Measurements from ENCODE around the gene HRH4.

HRH4 gene

GRCh38 chr18:24426398-24427294 is 33.8 kb upstream of the HRH4 start, which contains the start of gene IMPACT:
TSS of gene IMPACT (plus strand) at chr18:24426670. CDS start at chr18:24426757, 87 bp downstream.
- peak; percentile 80 for DNase-seq (ENCODE audit: low spot score)
- H3K4me3 ChIP-seq, result peak within 1 kb of the TSS; percentile 84
- TF ChIP-seq, protein P1, sequence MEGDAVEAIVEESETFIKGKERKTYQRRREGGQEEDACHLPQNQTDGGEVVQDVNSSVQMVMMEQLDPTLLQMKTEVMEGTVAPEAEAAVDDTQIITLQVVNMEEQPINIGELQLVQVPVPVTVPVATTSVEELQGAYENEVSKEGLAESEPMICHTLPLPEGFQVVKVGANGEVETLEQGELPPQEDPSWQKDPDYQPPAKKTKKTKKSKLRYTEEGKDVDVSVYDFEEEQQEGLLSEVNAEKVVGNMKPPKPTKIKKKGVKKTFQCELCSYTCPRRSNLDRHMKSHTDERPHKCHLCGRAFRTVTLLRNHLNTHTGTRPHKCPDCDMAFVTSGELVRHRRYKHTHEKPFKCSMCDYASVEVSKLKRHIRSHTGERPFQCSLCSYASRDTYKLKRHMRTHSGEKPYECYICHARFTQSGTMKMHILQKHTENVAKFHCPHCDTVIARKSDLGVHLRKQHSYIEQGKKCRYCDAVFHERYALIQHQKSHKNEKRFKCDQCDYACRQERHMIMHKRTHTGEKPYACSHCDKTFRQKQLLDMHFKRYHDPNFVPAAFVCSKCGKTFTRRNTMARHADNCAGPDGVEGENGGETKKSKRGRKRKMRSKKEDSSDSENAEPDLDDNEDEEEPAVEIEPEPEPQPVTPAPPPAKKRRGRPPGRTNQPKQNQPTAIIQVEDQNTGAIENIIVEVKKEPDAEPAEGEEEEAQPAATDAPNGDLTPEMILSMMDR (IDR thresholded peaks at IDR 0.05), result no peak
- peak within 1 kb of the TSS; percentile 73 to 86 for H3K27ac ChIP-seq

DNA sequence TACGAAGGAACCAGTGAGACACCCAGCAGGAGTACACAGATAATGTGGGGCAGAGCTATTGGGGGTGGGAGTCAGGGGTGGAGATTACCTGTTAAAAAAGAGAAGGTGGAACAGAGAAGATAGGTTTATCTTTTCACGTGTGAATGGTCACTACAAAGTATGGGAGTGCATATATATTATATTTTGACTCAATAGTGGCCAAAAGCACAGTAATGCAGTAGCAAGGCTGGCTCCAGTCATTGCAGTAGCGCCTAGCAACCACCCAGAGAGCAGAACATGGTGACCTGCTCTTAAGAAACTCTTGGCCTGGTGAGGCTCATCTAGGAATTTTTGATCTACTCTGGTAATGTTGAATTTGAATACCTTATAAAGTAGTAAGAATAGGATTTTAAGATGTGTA is 33.0 kb upstream of the HRH4 start:
- TF ChIP-seq, protein P1 (IDR thresholded peaks at IDR 0.05), result no peak
- no peak overlapping the region for H3K27ac ChIP-seq
- peak overlapping the region; percentile 84 for H3K4me3 ChIP-seq
- no peak for DNase-seq (ENCODE audit: low spot score)

GRCh38 chr18:24428709-24429108 is 31.7 kb upstream of the HRH4 start:
- DNase-seq (ENCODE audit: low spot score), result no peak
- no peak overlapping the region for H3K4me3 ChIP-seq
- H3K27ac ChIP-seq, result no peak overlapping the region
- TF ChIP-seq, protein P1 (IDR thresholded peaks at IDR 0.05), result no peak

DNA sequence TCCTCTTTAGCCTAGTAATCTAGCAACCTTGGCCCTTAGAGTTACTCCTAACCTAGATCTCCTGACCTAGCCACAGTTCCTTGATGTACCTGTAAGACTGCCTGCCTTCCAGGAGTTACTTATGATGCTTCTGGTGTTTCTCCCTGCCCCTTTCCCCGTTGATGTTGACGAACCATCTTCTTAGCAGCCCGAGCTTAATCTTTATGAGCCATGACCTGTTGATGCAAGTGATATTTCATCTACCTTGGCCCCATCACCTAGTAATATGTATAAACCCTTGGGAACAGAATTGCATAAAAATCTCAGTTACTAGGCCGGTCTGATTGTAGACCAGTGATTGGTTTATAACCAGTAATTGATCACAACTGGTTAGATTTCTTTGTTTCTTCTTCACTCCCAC is 31.2 kb upstream of the HRH4 start:
- TF ChIP-seq, protein P1 (IDR thresholded peaks at IDR 0.05), result no peak
- no peak overlapping the region for H3K27ac ChIP-seq
- DNase-seq (ENCODE audit: low spot score), result no peak
- no peak overlapping the region for H3K4me3 ChIP-seq

- H3K4me3 ChIP-seq, result no peak overlapping the region
- H3K27ac ChIP-seq, result no peak overlapping the region
- no peak for DNase-seq (ENCODE audit: low spot score)
- TF ChIP-seq, protein P1 (IDR thresholded peaks at IDR 0.05), result no peak
Measured at GRCh38 chr18:24432618-24433017, 27.8 kb upstream of the HRH4 start.

- TF ChIP-seq, protein P1 (IDR thresholded peaks at IDR 0.05), result no peak
- DNase-seq (ENCODE audit: low spot score), result no peak
- Histone ChIP-seq H3K27ac (no peak overlapping the region), H3K4me3 (no peak overlapping the region)
Measured at GRCh38 chr18:24436939-24437338, 23.5 kb upstream of the HRH4 start.

GRCh38 chr18:24443870-24444269 is 16.6 kb upstream of the HRH4 start:
- no peak overlapping the region for H3K27ac ChIP-seq
- TF ChIP-seq, protein P1 (IDR thresholded peaks at IDR 0.05), result no peak
- no peak for DNase-seq (ENCODE audit: low spot score)
- H3K4me3 ChIP-seq, result no peak overlapping the region
